NOMO-1 (cell line): ENCODE results near the gene SUGCT.
A peak's percentile ranks its signal among the peaks of the same experiment; 100 is the strongest.

ENCODE experiments used
- DNase-seq, 2 experiments: peaks; one replicate each; lab custom pipeline; 2025; ENCODE audit not compliant: unreplicated experiment in 2 of 2; lab: John Stamatoyannopoulos, UW

SUGCT gene

DNA sequence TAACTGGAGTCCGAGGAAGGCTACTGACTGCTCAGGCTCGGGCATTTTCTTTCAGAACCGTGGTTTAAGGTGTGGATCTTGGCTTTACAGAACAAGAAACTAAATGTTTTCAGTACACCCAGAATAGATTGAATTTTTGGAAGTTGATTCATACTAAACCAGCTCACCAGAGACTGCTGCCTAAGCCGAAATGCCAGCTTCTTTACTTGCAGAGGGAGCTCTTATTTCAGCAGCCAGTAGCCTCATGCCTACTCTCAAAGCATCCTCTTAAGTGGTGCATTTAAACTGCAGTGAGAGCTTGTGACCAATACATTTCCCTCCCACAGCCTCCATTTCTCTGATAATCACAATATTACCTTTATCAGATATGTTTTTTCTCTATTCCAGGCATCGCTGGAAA, 615.1 kb downstream of the SUGCT start:
- no peak for DNase-seq

GRCh38 chr7:40753455-40753854, 618.6 kb downstream of the SUGCT start:
- no peak for DNase-seq

DNA sequence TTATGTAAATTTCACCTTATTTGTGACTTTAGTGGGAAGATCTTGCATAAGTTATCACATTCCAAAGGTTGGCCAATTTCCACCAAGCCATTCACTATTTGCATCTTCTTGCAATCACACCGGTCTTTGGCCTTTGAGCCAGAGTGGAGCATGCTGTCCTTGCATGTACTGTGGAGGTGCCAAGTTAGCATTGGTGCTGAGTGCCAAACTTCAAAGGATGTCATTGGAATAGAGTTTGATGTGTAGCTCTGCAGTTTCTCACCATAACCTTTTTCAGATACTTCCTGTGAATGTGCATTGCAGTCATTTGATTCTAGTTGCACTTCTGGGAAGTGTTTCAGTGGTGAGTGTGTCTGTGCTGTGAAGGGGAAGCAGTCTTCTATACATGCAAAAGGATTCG, 620.6 kb downstream of the SUGCT start:
- peak in 1 of 2 experiments; percentile 17 for DNase-seq

GRCh38 chr7:40757109-40757508, 622.3 kb downstream of the SUGCT start:
- no peak for DNase-seq

DNA sequence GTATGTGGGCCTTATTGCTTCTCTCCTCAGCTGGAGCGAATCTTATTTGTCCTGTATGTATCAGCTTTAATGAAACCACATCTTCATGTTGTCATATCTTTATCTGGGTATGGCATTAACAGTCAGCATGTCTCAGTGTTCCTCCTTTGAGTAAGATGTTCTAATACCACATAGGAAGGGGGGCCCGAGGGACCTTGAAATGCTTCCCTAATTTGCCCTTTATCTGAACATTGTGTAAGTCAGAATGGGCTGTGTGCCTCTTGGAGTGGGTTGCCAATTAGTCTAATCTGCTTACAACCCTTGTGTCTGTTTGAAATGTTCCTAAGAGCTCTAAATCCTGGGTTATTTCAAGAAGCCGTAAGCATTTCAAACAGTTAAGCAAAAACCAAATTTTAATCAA, 623.8 kb downstream of the SUGCT start:
- peak; percentile 32 to 54 for DNase-seq

GRCh38 chr7:40760293-40760964, 625.6 kb downstream of the SUGCT start:
- peak in 1 of 2 experiments; percentile 25 for DNase-seq

DNA sequence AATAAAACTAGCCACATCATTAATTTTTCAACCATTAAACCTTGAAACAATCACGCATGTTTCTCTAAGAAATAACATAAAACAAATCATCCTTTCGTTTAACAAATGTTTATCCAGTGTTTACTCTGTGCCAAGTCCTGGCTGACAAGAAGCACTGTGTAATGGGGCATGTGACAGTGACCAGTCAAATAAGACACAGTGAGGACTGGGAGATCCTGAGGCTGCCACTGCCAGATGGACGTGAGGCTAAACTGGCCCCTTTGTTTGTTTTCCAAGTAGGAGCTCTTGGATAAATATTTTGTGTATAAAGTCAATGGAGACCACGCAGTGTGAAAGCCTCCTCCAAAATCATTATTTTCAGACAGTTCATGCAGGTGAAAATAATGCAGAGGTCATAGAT, 626.2 kb downstream of the SUGCT start:
- no peak for DNase-seq

DNA sequence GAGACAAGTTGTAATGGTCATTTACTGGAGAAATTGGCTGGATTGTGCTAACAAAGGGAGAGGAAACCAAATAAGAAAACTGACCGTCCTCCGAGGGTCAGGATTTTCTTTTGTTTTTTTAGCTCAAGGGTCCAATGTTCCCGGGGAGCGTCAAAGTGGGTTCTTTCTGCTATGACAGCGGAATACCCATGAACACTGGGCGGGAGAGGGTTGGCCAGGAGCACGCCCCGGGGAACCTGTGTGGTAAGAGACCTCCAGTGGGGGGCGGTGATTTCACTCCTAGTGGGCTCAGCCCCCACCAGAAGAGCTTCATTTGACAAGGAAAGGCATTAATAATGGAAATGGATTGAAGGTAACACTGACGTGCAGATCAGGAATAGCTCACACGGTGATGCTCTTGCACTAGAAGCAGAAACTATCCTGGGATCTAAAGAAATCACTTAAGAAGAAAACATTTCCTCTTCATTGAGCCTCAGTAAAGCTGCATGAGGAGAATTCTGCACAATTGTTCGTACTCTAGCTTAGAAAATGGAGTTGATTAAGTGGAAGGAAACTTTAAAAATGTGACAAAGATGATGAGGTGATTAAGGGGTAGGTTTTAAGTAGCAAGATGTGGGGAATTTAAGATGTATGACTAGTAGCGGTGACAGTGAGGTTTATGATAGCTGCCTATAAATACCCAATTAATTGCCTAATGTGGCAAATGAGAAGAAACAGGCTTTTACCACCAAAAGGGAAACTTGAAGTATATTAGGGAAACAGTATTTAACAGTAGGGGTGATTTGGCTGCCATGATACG, 627.2 kb downstream of the SUGCT start:
- no peak for DNase-seq

GRCh38 chr7:40763319-40764287, 628.8 kb downstream of the SUGCT start:
- peak; percentile 12 to 40 for DNase-seq

DNA sequence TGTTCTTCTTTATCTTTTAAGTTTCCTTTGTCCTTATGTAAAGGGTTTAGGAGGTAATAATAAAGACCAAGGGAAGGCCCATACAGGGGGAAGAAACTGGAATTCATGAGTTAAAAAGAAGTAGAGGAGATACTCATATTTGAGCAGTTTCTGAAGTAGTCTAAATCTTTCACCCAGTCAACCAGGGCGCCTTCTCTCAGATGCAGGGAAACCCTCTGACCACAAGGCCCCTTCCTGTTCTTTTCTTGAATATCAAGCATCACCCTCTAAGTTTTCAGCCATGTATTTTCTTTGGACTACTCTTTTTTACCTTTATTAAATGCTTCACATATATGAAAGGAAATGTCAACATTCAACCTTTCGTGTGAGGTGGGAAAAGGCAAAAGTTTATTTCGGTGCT, 630.8 kb downstream of the SUGCT start:
- DNase-seq, result no peak

DNA sequence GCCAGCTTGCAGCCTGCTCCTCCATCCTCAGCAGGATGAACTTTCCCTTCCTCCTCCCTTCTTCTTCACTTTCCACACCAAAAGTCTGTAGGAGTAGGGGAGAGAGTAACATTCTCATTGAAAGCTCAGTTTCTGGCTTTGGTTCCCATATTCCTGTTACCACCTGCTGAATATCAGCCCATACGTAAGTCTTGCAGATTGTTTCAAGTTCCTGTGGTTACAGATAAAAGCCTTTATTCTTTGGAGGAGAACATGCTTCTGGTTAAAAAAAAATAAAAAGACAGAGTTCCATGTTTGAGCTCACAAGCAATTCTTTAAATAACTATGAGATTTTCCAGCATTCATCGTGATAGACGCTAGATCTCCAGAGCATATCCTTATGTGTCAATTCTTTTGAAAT, 637.3 kb downstream of the SUGCT start:
- no peak for DNase-seq

- no peak for DNase-seq
Measured at GRCh38 chr7:40773656-40774055, 638.9 kb downstream of the SUGCT start.

GRCh38 chr7:40775877-40776276, 641.1 kb downstream of the SUGCT start:
- DNase-seq, result no peak

DNA sequence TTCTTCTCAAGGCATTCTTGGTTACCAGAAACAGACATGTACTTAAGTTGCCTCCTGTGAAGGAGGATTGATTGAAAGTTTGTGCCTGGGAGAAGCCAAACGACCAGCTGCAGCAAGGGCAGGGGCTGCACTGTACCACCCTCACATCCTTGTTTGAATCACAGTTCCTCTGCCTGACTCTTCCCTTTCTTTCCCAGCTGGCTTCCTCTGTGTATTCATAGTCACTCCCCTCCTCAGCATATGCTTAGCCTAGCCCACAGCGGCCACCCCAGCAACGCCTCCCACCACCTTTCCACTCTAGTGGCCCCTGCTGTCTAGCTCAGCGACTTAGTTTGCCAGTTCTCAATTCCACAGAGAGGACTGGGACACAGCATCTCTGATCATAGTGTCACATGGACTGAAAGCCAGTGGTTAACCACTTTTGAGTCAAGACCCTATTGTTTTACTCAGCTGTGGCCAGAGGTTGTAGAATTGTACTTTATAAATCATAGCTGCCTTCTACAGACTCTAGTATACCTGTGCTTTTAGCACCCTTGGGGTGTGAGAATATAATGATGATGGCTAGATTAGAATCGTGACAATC, 643.0 kb downstream of the SUGCT start:
- no peak for DNase-seq

DNA sequence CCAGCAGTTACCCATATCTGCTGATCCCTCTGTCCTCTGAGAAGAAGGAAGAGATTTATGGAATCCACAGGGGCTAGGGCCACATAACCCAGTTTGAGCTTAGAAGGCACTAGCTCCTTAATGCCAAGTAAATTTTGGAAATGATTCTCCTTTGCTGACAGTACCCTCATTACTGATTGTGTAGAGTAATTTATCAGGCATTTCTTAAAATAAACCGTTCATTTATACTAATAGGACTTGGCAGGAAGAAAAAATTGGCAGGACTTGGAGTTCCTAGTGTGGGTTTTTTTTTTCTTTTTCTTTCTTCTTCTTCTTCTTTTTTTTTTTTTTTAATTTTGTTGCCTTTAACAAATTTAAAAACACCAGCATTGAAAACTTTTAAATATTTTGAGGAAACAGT, 645.7 kb downstream of the SUGCT start:
- DNase-seq, result no peak

DNA sequence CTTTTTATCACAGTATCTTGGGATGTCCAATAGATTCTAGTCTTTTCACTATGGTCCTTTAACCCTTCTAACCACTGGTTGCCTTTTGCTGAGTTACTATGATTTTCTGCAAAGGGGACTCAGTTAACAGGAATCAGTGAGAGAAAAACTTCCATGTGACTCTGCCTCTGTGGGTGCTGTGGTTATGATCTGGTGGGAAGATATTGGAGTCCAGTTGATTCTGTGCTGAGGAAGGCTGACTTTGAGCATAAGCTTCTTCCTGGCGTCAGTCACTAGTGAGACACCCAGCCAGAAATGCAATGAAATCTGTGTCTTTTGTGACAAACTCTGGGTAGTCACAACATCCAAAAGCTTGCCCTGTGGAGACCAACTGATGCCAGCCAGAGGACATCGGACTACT, 648.0 kb downstream of the SUGCT start:
- DNase-seq, result no peak

- no peak for DNase-seq
Measured at GRCh38 chr7:40784176-40784575, 649.4 kb downstream of the SUGCT start.

- DNase-seq, result no peak
Measured at GRCh38 chr7:40786909-40787308, 652.1 kb downstream of the SUGCT start.

GRCh38 chr7:40793132-40793531, 658.3 kb downstream of the SUGCT start:
- no peak for DNase-seq

DNA sequence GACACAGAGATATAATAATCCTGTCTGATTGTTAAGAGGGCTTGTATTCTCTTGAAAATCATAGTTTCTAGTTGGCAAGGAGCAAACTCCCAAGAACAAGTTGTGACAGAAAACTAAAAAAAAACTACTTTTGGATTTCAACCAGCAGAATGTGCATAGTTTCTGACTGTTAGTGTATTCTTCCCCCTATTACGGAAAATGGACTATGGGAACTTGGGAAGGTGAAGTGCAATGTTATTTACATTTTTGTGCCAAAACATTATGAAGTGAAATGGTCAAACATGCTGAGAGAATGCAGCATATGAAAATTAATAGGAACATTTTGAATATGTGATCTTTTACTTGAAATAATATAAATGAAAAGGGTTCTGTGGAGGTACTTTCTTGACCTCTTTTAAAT, 660.8 kb downstream of the SUGCT start:
- no peak for DNase-seq

- no peak for DNase-seq
Measured at GRCh38 chr7:40796723-40797122, 661.9 kb downstream of the SUGCT start.
